Naive thymus-derived CD4-positive, alpha-beta T cell (primary cell): Measurements from ENCODE around the gene PLOD3. TPM values are rescaled to one million over a fixed set of nuclear protein-coding genes. Genes with fewer than 3 reads are reported as not detected.
A peak's percentile ranks its signal among the peaks of the same experiment; 100 is the strongest.

Experiments
- ATAC-seq: fragments of 150-1000 bp; cut with Tn5 transposase; 2 replicates; pipeline ENCODE4 v1.10.0; 2021; ENCODE audit warnings: mild to moderate bottlenecking, moderate library complexity
- CTCF ChIA-PET: fragments of 350-600 bp; sonication (Branson Sonifier 250); formaldehyde crosslinking; loops from one replicate; lab custom pipeline; 2021; ENCODE audit warnings: antibody characterized with exemption; lab: Charles Lee
- POLR2A ChIA-PET: fragments of 350-600 bp; sonication (Branson Sonifier 250); formaldehyde crosslinking; loops from one replicate; lab custom pipeline; 2021; ENCODE audit warnings: antibody characterized with exemption, inconsistent platforms; lab: Charles Lee
- DNase-seq, 9 donors: peaks; one replicate each; pipeline versions ENCODE4 v3.0.0 to v3.0.0-alpha.2; 2020 to 2022; ENCODE audit warnings: mixed read lengths in 1 of 9
- H3K27ac ChIP-seq: one replicate; pipeline ENCODE4 v1.7.0; 2013; ENCODE audit warnings: mild to moderate bottlenecking, low read depth, low read length, moderate library complexity
- H3K27me3 ChIP-seq, 2 donors: one replicate each; pipeline ENCODE4 v1.7.0; 2013; ENCODE audit warnings: low read length in 2 of 2, mild to moderate bottlenecking in 2 of 2, moderate library complexity in 2 of 2; ENCODE audit not compliant: control insufficient read depth in 2 of 2, insufficient read depth in 2 of 2
- H3K36me3 ChIP-seq, 3 experiments: 1 replicate in 2 of 3; 2 replicates in 1 of 3; pipeline ENCODE4 v1.7.0; 2013; ENCODE audit warnings: low read length in 3 of 3, mild to moderate bottlenecking in 3 of 3, moderate library complexity in 1 of 3; ENCODE audit not compliant: insufficient read depth in 3 of 3, control insufficient read depth in 2 of 3
- H3K4me1 ChIP-seq, 2 donors: one replicate each; pipeline ENCODE4 v1.7.0; 2013; ENCODE audit warnings: low read length in 2 of 2, mild to moderate bottlenecking in 2 of 2, moderate library complexity in 1 of 2; ENCODE audit not compliant: control insufficient read depth in 2 of 2, insufficient read depth in 2 of 2
- H3K4me3 ChIP-seq: 2 replicates; pipeline ENCODE4 v1.7.0; 2013; ENCODE audit warnings: mild to moderate bottlenecking, low read length
- H3K9me3 ChIP-seq, 3 experiments: 1 replicate in 2 of 3; 2 replicates in 1 of 3; pipeline ENCODE4 v1.7.0; 2013; ENCODE audit warnings: low read length in 3 of 3; ENCODE audit not compliant: control insufficient read depth in 2 of 3
- H3K27ac Mint-ChIP-seq, 9 donors: one replicate each; pipeline ENCODE4 v1.8.0; 2020 to 2022; ENCODE audit warnings: mixed read lengths in 9 of 9, mild to moderate bottlenecking in 8 of 9, moderate library complexity in 5 of 9, inconsistent platforms in 2 of 9
- H3K27me3 Mint-ChIP-seq, 5 donors: one replicate each; pipeline ENCODE4 v1.8.0; 2021 to 2022; ENCODE audit warnings: mixed read lengths in 5 of 5, mild to moderate bottlenecking in 1 of 5
- H3K36me3 Mint-ChIP-seq, 5 donors: one replicate each; pipeline ENCODE4 v1.8.0; 2020 to 2022; ENCODE audit warnings: mixed read lengths in 5 of 5, mild to moderate bottlenecking in 3 of 5, inconsistent platforms in 1 of 5
- H3K4me1 Mint-ChIP-seq, 7 donors: one replicate each; pipeline ENCODE4 v1.8.0; 2020 to 2022; ENCODE audit warnings: mixed read lengths in 7 of 7, mild to moderate bottlenecking in 3 of 7, inconsistent platforms in 1 of 7
- H3K4me3 Mint-ChIP-seq, 10 donors: one replicate each; pipeline ENCODE4 v1.8.0; 2020 to 2022; ENCODE audit warnings: mild to moderate bottlenecking in 10 of 10, mixed read lengths in 10 of 10, moderate library complexity in 6 of 10, inconsistent platforms in 2 of 10
- H3K9me3 Mint-ChIP-seq, 11 donors: one replicate each; pipeline ENCODE4 v1.8.0; 2020 to 2022; ENCODE audit warnings: mixed read lengths in 11 of 11, mild to moderate bottlenecking in 4 of 11, inconsistent platforms in 1 of 11, moderate library complexity in 1 of 11
- intact Hi-C, 2 donors: fragments of 100-400 bp; cut with micrococcal nuclease; formaldehyde crosslinking; loops; one replicate each; pipeline ENCODE4 v1.15.1; 2023
- polyA plus RNA-seq, 2 donors: library from polyadenylated mRNA; unstranded; fragments of 300-500 nt; fragmentation: Illumina TruSeq; gene quantifications; one replicate each; pipeline ENCODE4 v1.2.3, GENCODE V29; 2021
- total RNA-seq, 6 experiments: library from RNA in 5 of 6; stranded (reverse) in 5 of 6; gene quantifications; 1 replicate in 5 of 6; 2 replicates in 1 of 6; pipeline ENCODE4 v1.2.3 and lab custom pipeline; 2021 to 2026

The PLOD3 gene
- total and polyA plus RNA-seq, 7 experiments from 2014 or later = 15.7 to 88.4 (median 39.5) TPM

DNA sequence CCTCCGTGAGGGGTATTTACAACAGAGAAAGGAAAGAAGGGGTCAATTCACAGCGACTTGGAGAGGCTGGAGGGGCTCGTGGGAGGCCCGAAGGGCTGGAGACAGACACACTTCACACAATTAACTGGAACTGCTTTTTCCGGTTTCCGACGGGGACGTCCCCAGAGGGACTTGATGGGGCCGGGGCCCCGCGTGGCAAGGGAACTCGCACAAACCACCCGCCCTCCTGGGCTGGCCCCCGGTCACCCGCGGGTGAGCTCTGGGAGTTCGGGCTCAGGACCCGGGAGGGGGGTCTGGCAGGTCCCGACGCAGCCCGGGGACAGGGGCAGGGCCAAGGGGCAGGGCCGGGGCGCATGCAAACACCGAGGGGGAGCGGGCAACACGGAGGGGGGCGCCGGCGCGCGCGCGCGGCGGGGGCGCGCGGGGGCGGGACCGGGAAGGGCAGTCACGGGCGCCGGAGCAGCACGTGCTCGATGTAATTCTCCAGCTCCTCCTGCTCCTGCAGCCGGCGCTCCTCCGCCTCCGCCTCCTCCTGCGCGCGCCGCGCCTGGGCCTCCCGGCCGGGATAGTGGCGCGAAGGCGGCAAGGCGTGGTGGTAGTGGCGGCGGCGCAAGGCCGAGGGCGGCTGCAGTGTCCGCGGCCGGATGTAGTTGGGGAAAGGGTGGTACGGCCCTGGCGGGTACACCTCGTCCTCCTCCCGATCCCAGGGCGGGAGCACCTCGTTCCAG lies 54.7 kb downstream of the PLOD3 start:
- peaks cover 0 to 8% (median 0%) of the 10 kb centered on the region in 11 donors for H3K9me3 Mint-ChIP-seq
- ChIA-PET POLR2A (no interaction called here), CTCF (interaction anchor here (1.0 kb wide), 1 partner anchor 18 kb away, joined by 3 read pairs; no protein-coding TSS in a partner anchor)
- ATAC-seq (no peak), DNase-seq (no peak)
- Histone ChIP-seq H3K9me3 (no peaks in the 10 kb centered on the region), H3K36me3 (peaks cover 0 to 15% (median 0%) of the 10 kb centered on the region in 3 experiments), H3K27me3 (peaks cover 13 to 30% of the 10 kb centered on the region in 2 donors), H3K27ac (no peak overlapping the region), H3K4me1 (peaks cover 21 to 25% of the 10 kb centered on the region in 2 donors), H3K4me3 (no peak overlapping the region)
- peak overlapping the region; percentile 61 to 80 (median 76) for H3K4me3 Mint-ChIP-seq
- peaks cover 0 to 31% (median 13%) of the 10 kb centered on the region in 5 donors for H3K36me3 Mint-ChIP-seq
- H3K27me3 Mint-ChIP-seq = peaks cover 32 to 46% (median 39%) of the 10 kb centered on the region in 5 donors
- peaks cover 21 to 34% (median 27%) of the 10 kb centered on the region in 7 donors for H3K4me1 Mint-ChIP-seq
- H3K27ac Mint-ChIP-seq = peak overlapping the region in 1 of 9 donors; percentile 68
- intact Hi-C loops = no loop called here

DNA sequence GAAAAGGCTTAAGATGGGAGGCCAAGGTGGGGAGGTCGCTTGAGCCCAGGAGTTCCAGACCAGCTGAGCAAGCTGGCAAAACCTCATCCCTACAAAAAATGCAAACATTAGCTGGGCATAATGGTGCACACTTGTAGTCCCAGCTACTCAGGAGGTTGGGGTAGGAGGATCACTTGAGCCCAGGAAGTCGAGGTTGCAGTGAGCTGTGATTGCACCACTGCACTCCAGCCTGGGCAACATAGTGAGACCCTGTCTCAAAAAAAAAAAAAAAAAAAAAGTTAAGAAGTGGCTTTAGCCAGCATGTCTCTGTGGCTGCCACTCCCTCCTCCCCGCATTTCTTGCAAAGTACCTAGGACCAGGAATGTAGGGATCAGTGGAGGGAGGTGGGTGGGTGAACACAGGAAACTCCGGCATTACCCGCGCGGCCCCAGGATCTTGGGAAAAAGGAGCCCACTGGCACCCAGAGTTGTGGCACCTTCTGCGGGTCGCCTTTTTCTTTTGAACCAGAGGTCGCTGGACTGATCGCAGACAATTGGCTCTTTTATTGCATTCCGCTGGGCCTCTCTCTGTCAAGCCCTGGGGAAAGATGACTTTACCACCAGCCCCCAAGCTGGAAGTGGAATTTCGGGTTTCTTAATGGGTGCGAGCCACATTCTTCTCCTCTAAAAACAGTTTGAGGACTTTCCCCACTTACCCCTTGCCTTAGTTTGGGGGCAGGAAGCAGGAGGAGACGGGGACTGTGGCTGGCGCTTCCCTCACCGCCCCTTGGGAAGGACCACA lies 55.5 kb downstream of the PLOD3 start:
- CTCF ChIA-PET = interaction anchor here (1.9 kb wide), 1 partner anchor 18 kb away, joined by 6 read pairs; no protein-coding TSS in a partner anchor
- POLR2A ChIA-PET = no interaction called here
- Mint-ChIP-seq H3K4me1 (peaks cover 18 to 26% (median 22%) of the 10 kb centered on the region in 7 donors), H3K36me3 (peaks cover 0 to 38% (median 14%) of the 10 kb centered on the region in 5 donors), H3K9me3 (peaks cover 0 to 8% (median 0%) of the 10 kb centered on the region in 11 donors), H3K27me3 (peaks cover 25 to 37% (median 31%) of the 10 kb centered on the region in 5 donors), H3K27ac (peak overlapping the region in 1 of 9 donors; percentile 68), H3K4me3 (peak overlapping the region; percentile 55 to 80 (median 72))
- Histone ChIP-seq H3K27me3 (peaks cover 10 to 23% of the 10 kb centered on the region in 2 donors), H3K36me3 (peaks cover 0 to 24% (median 0%) of the 10 kb centered on the region in 3 experiments), H3K27ac (no peak overlapping the region), H3K4me1 (peaks cover 21 to 23% of the 10 kb centered on the region in 2 donors), H3K4me3 (no peak overlapping the region), H3K9me3 (no peaks in the 10 kb centered on the region)
- intact Hi-C loops = no loop called here
- no peak for DNase-seq
- no peak for ATAC-seq

DNA sequence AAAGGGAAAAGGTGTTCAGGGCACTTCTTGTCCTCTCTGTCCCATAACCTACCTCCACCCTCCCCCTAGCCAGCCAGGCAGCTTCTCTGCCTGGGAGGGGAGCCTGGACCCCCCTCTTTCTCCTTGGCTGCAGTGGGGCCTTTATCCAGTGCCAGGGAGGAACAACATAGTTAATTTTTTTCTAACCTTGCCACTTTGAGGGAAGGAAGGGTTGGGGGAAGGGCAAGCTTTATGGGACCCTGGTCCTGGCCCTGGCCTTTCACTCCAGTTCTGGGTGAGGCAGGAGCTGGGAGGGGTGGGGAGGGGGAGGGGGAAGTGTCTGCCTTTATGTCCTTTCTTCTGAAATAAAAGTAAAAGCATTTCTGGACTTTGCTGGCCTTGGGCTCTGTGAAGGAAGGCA lies 56.5 kb downstream of the PLOD3 start:
- DNase-seq = no peak
- Mint-ChIP-seq H3K4me3 (peak overlapping the region in 3 of 10 donors; percentile 14 to 77 (median 51)), H3K36me3 (peaks cover 0 to 43% (median 15%) of the 10 kb centered on the region in 5 donors), H3K27ac (no peak overlapping the region), H3K27me3 (peaks cover 19 to 30% (median 24%) of the 10 kb centered on the region in 5 donors), H3K9me3 (peaks cover 0 to 8% (median 0%) of the 10 kb centered on the region in 11 donors), H3K4me1 (peaks cover 12 to 19% (median 16%) of the 10 kb centered on the region in 7 donors)
- Histone ChIP-seq H3K27ac (no peak overlapping the region), H3K9me3 (no peaks in the 10 kb centered on the region), H3K4me1 (peaks cover 16 to 18% of the 10 kb centered on the region in 2 donors), H3K4me3 (no peak overlapping the region), H3K36me3 (peaks cover 0 to 24% (median 0%) of the 10 kb centered on the region in 3 experiments), H3K27me3 (peaks cover 8 to 20% of the 10 kb centered on the region in 2 donors)
- CTCF ChIA-PET = interaction anchor here (1.9 kb wide), 1 partner anchor 17 kb away, joined by 6 read pairs; no protein-coding TSS in a partner anchor
- ATAC-seq = no peak
- POLR2A ChIA-PET = no interaction called here
- intact Hi-C loops = no loop called here

DNA sequence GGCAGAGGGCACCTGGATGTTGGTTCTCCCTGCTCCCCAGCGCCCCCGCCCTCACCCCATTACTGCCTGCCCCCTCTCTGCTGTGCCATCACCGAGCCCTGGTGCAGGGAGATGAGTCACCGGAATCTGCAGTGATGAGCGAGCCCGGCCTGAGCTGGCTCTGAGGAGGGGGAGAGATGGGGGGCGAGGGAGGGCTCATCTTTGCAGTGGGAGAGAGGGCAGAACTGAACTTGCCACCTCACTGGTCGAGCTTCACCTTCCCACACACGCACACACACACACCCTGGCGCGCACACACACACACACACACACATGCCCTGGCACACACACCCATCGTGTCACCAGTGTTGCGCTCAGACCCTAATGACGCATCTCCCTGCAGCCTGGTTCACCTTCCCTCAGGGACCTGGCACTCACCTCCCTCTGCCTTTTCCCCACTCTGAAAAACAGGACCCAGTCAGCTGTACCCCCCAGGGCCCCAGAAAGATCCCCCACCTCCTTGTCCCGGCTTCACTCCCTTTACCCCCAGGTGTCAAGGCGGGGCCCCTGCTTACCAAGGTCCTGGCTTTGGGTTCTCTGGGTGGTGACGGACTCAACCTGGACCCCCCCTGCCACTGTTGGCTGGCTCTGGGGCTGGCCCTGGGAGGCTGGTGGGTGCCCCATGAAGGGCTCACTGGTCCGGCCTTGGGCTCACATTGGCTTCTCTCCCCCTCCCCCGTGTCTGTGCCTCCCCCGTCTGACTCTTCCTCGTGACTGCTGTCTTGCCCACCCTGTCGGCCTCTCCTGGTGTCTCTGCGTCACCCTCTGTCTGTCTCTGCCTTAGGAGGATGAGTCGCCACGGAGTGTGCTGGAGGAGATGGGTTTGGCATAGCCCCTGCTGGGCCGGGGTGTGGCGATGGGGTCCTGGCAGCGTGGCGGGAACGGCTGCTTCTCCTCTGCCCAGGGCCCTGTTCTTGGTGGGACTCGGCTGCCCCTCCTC lies 57.4 kb downstream of the PLOD3 start:
- Mint-ChIP-seq H3K4me1 (peaks cover 11 to 18% (median 16%) of the 10 kb centered on the region in 7 donors), H3K27me3 (peaks cover 12 to 21% (median 15%) of the 10 kb centered on the region in 5 donors), H3K4me3 (no peak overlapping the region), H3K27ac (no peak overlapping the region), H3K36me3 (peaks cover 0 to 43% (median 14%) of the 10 kb centered on the region in 5 donors), H3K9me3 (peaks cover 0 to under 1% (median 0%) of the 10 kb centered on the region in 11 donors)
- ATAC-seq (no peak), DNase-seq (no peak)
- ChIA-PET CTCF (interaction anchor here (1.9 kb wide), 1 partner anchor 16 kb away, joined by 6 read pairs; no protein-coding TSS in a partner anchor), POLR2A (no interaction called here)
- Histone ChIP-seq H3K4me1 (peaks cover 13 to 16% of the 10 kb centered on the region in 2 donors), H3K9me3 (no peaks in the 10 kb centered on the region), H3K4me3 (no peak overlapping the region), H3K36me3 (peaks cover 0 to 24% (median 0%) of the 10 kb centered on the region in 3 experiments), H3K27ac (no peak overlapping the region), H3K27me3 (peaks cover 5 to 15% of the 10 kb centered on the region in 2 donors)
- intact Hi-C loops = no loop called here

DNA sequence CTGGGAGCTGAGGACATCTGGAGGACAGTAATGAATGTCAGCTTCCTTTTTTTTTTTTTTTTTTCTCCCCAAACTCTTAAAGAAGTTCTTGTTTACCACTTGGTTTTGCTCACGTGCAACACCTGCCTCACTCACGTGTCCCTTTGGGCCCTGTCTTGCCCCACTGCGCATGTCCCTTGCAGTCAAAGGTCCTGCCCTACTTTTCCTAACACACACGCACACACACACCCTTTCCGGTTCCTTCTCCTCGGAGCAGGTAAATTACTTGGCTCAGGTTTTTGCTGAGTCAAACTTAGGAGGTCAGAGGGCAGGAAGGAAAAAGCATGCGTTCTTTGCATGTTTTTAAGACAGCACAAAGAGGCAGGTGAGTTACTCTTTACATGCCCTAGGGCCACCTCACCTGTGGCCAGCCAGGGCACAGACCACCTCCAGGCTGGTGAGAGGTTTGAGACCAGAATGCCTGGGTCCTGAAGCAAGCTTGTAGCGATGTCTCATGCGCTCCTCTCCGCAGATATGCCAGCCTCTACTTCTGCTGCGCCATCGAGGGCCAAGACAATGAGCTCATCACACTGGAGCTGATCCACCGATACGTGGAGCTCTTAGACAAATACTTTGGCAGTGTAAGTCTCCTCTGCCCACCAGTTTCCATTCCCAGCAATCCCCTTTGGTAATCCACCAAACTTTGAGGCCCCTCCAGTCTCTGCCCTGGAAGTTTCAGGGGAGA lies 60.4 kb downstream of the PLOD3 start:
- peaks cover 0 to 43% (median 14%) of the 10 kb centered on the region in 5 donors for H3K36me3 Mint-ChIP-seq
- H3K4me1 ChIP-seq = peaks cover 10% of the 10 kb centered on the region in 2 donors
- ChIA-PET POLR2A (interaction anchor here (0.5 to 1.4 kb wide), 2 partner anchors 10 to 61 kb away, joined by 3 to 7 read pairs; partner anchors contain the start of genes PLOD3 and ZNHIT1), CTCF (interaction anchor here (0.6 to 1.6 kb wide), 4 partner anchors 14 to 1832 kb away, joined by 3 to 4 read pairs (median 4); partner anchors contain the start of gene ARPC1A)
- H3K4me3 ChIP-seq = no peak overlapping the region
- H3K4me3 Mint-ChIP-seq = peak overlapping the region in 2 of 10 donors; percentile 35 to 44
- no peak overlapping the region for H3K27ac ChIP-seq
- intact Hi-C loops = no loop called here
- no peak for ATAC-seq
- peaks cover 10 to 21% (median 13%) of the 10 kb centered on the region in 7 donors for H3K4me1 Mint-ChIP-seq
- no peaks in the 10 kb centered on the region for H3K9me3 ChIP-seq
- H3K9me3 Mint-ChIP-seq = no peaks in the 10 kb centered on the region
- H3K27ac Mint-ChIP-seq = peak overlapping the region in 1 of 9 donors; percentile 17
- no peak for DNase-seq
- H3K27me3 Mint-ChIP-seq = peaks cover 6 to 19% (median 7%) of the 10 kb centered on the region in 5 donors
- H3K27me3 ChIP-seq = peaks cover 1 to 5% of the 10 kb centered on the region in 2 donors
- H3K36me3 ChIP-seq = peaks cover 0 to 24% (median 0%) of the 10 kb centered on the region in 3 experiments
